Panc1 (cell line): Measurements from ENCODE around the gene CELF1. TPM values are rescaled to one million over a fixed set of nuclear protein-coding genes. Genes with fewer than 3 reads are reported as not detected.

Experiments
- ATAC-seq: fragments of 200-7000 bp; cut with Tn5 transposase; 2 replicates; pipeline ENCODE4 v1.9.1; 2020; ENCODE audit warnings: mild to moderate bottlenecking, moderate library complexity
- BruUV-seq: library from RNA; stranded (reverse); fragments of 400-500 nt; replicated peaks from 2 replicates; lab custom pipeline; 2021; lab: Mats Ljungman, UMichigan
- CTCF ChIA-PET: fragments of 300-600 bp; sonication (Branson Sonifier 250); formaldehyde crosslinking; loops from one replicate; lab custom pipeline; 2022; ENCODE audit warnings: antibody characterized with exemption; lab: Charles Lee
- POLR2A ChIA-PET: fragments of 300-600 bp; sonication (Branson Sonifier 250); formaldehyde crosslinking; loops from one replicate; lab custom pipeline; 2022; ENCODE audit warnings: antibody characterized with exemption; lab: Charles Lee
- DNase-seq: peaks from one replicate; pipeline ENCODE4 v3.0.0-alpha.2; 2010; ENCODE audit warnings: low read depth, low spot score
- H3K27ac ChIP-seq: 2 replicates; pipeline ENCODE4 v1.5.1; 2011; ENCODE audit warnings: mild to moderate bottlenecking, low read length, inconsistent platforms
- H3K27me3 ChIP-seq: fragments of 200-500 bp; sonication (Bioruptor generic); 2 replicates; pipeline ENCODE4 v1.6.0; 2014; ENCODE audit warnings: low read length, inconsistent platforms; ENCODE audit not compliant: control insufficient read depth, insufficient read depth
- H3K36me3 ChIP-seq: fragments of 200-500 bp; sonication (Bioruptor generic); 2 replicates; pipeline ENCODE4 v1.5.1; 2014; ENCODE audit warnings: inconsistent platforms, mild to moderate bottlenecking, low read length, moderate library complexity; ENCODE audit not compliant: control insufficient read depth, insufficient read depth
- H3K4me1 ChIP-seq: 2 replicates; pipeline ENCODE4 v1.5.1; 2011; ENCODE audit warnings: inconsistent platforms, mild to moderate bottlenecking, low read length, moderate library complexity; ENCODE audit not compliant: control insufficient read depth, insufficient read depth
- H3K4me3 ChIP-seq, 2 experiments: 2 replicates each; pipeline ENCODE4 v1.5.1; 2011 to 2012; ENCODE audit warnings: low read depth in 2 of 2, low read length in 2 of 2, mild to moderate bottlenecking in 2 of 2, inconsistent platforms in 1 of 2, moderate library complexity in 1 of 2
- H3K9me3 ChIP-seq: fragments of 200-500 bp; sonication (Bioruptor generic); 2 replicates; pipeline ENCODE4 v1.5.1; 2014; ENCODE audit warnings: low read depth, mild to moderate bottlenecking, inconsistent platforms, low read length, moderate library complexity; ENCODE audit not compliant: control insufficient read depth, insufficient read depth
- POLR2AphosphoS5 ChIP-seq: IDR thresholded peaks from 2 replicates; pipeline ENCODE4 v1.6.1; 2012; ENCODE audit warnings: mild to moderate bottlenecking, low read depth, low read length, moderate library complexity
- SIN3A ChIP-seq: IDR thresholded peaks from 2 replicates; pipeline ENCODE4 v1.6.1; 2012; ENCODE audit warnings: low read depth, mild to moderate bottlenecking, low read length, moderate library complexity, borderline replicate concordance; ENCODE audit not compliant: insufficient read depth
- TCF7L2 ChIP-seq: IDR thresholded peaks from 2 replicates; pipeline ENCODE4 v1.6.1; 2011; ENCODE audit warnings: mild to moderate bottlenecking, low read depth, low read length, inconsistent platforms
- in situ Hi-C: cut with HindIII; loops from 2 replicates; pipeline ENCODE4 v1.10.0; 2016; ENCODE audit warnings: low sequenced_read_pairs, low pct_unique_long_range_greater_than_20kb
- intact Hi-C: fragments of 100-400 bp; cut with micrococcal nuclease; formaldehyde crosslinking; loops from one replicate; pipeline ENCODE4 v1.10.0; 2022; ENCODE audit not compliant: unreplicated experiment
- total RNA-seq: library from RNA; stranded (reverse); gene quantifications from one replicate; pipeline ENCODE4 v1.2.1, GENCODE V29; 2021; ENCODE audit not compliant: unreplicated experiment
- TF ChIP-seq, protein P1 (sequence below): fragments of 450-650 bp; IDR thresholded peaks from 2 replicates; pipeline ENCODE4 v1.5.1; 2017; ENCODE audit warnings: mild to moderate bottlenecking
- TF ChIP-seq, protein P2 (sequence below), 2 experiments: IDR thresholded peaks; 2 replicates each; pipeline ENCODE4 v1.6.1; 2011 to 2012; ENCODE audit warnings: low read depth in 2 of 2, control low read depth in 1 of 2, low read length in 1 of 2, mild to moderate bottlenecking in 1 of 2, moderate library complexity in 1 of 2; ENCODE audit not compliant: insufficient read depth in 1 of 2

Gene CELF1
- total RNA-seq, 1 experiment from 2014 or later: 160 TPM

DNA sequence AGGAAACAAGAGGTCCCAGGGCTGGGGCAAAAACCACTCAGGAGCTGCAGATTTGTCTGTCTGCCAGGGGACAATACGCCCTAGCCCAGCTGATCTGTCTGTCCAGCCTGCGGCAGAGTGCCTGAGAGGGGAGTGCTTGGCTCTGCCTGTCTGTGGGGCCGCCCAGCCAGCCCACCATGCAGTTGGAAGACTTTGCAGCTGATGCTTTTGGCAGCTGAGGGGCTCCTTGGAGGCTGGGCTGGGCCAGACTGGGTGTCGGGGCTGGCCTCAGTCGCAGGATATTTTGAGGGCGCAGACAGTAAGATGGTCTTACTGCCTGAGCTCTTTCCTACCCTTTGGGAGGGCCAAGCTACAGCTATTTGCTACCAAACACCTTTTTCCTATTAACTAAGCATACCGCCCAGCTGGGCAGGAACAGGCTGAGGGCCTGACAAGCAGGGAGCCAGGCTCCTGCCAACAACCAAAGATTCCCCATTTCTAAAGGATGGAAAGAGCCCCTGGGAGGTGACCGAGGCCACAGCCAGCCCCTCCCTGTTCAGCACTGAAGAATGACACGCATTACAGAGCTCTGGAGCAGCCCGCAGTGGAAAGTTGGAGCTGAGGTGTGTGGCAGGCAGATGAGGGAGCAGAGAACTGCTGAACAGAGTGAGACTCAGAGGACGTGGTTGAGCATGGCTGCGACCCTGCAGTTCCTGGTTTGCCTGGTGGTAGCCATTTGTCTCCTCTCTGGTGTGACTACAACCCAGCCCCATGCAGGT is 33.3 kb upstream of the CELF1 start, which contains the start of gene FAM180B:
Gene FAM180B, plus strand, starts transcription at position 581 of the 758 bp plus-strand sequence. Its CDS starts 91 bp downstream, at position 672.
- ATAC-seq (peak; percentile 24; the same call in 1 of the 2 replicates), DNase-seq (no peak)
- Histone ChIP-seq H3K27ac (no peak within 1 kb of the TSS), H3K9me3 (no peaks in the 10 kb centered on the region), H3K27me3 (no peaks in the 10 kb centered on the region), H3K4me3 (no peak within 1 kb of the TSS), H3K36me3 (peaks cover 9% of the 10 kb centered on the region), H3K4me1 (no peaks in the 10 kb centered on the region)
- in situ Hi-C loops: no loop called here
- no TSS peak for BruUV-seq
- TF ChIP-seq TCF7L2: no peak
- TF ChIP-seq SIN3A: no peak
- no peak for TF ChIP-seq POLR2AphosphoS5
- TF ChIP-seq, protein P1, sequence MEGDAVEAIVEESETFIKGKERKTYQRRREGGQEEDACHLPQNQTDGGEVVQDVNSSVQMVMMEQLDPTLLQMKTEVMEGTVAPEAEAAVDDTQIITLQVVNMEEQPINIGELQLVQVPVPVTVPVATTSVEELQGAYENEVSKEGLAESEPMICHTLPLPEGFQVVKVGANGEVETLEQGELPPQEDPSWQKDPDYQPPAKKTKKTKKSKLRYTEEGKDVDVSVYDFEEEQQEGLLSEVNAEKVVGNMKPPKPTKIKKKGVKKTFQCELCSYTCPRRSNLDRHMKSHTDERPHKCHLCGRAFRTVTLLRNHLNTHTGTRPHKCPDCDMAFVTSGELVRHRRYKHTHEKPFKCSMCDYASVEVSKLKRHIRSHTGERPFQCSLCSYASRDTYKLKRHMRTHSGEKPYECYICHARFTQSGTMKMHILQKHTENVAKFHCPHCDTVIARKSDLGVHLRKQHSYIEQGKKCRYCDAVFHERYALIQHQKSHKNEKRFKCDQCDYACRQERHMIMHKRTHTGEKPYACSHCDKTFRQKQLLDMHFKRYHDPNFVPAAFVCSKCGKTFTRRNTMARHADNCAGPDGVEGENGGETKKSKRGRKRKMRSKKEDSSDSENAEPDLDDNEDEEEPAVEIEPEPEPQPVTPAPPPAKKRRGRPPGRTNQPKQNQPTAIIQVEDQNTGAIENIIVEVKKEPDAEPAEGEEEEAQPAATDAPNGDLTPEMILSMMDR: no peak
- TF ChIP-seq, protein P2, sequence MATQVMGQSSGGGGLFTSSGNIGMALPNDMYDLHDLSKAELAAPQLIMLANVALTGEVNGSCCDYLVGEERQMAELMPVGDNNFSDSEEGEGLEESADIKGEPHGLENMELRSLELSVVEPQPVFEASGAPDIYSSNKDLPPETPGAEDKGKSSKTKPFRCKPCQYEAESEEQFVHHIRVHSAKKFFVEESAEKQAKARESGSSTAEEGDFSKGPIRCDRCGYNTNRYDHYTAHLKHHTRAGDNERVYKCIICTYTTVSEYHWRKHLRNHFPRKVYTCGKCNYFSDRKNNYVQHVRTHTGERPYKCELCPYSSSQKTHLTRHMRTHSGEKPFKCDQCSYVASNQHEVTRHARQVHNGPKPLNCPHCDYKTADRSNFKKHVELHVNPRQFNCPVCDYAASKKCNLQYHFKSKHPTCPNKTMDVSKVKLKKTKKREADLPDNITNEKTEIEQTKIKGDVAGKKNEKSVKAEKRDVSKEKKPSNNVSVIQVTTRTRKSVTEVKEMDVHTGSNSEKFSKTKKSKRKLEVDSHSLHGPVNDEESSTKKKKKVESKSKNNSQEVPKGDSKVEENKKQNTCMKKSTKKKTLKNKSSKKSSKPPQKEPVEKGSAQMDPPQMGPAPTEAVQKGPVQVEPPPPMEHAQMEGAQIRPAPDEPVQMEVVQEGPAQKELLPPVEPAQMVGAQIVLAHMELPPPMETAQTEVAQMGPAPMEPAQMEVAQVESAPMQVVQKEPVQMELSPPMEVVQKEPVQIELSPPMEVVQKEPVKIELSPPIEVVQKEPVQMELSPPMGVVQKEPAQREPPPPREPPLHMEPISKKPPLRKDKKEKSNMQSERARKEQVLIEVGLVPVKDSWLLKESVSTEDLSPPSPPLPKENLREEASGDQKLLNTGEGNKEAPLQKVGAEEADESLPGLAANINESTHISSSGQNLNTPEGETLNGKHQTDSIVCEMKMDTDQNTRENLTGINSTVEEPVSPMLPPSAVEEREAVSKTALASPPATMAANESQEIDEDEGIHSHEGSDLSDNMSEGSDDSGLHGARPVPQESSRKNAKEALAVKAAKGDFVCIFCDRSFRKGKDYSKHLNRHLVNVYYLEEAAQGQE (IDR thresholded peaks at IDR 0.05; ENCODE audit: insufficient read depth in 1 of 2, low read depth in 2 of 2, low read length in 1 of 2): no peak
- POLR2A ChIA-PET: no interaction called here
- intact Hi-C loops: no loop called here
- CTCF ChIA-PET: no interaction called here

DNA sequence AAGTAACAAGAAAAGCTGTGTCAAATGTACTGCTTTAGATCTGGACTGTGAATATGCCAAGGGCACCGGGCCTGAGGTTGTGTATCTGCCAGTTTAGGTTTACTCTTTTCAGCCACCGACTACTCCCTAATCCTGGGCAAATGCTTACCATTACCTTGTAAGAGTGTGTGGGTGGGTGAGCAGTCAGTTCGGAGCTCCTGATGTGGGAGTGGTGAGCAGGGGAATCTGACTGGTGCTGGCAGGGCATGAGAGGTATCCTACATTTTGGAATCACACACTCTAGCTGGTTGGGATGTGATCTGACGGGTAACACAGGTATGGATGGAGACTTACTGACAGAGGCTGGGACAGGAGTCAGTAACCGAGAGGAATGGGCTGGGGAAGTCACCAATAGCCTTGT is 30.9 kb upstream of the CELF1 start:
- intact Hi-C loops (no loop called here), in situ Hi-C loops (no loop called here)
- BruUV-seq: no TSS peak
- H3K4me3 ChIP-seq: no peak overlapping the region
- DNase-seq (no peak), ATAC-seq (no peak)
- no peaks in the 10 kb centered on the region for H3K9me3 ChIP-seq
- TF ChIP-seq, protein P2 (IDR thresholded peaks at IDR 0.05; ENCODE audit: insufficient read depth in 1 of 2, low read depth in 2 of 2, low read length in 1 of 2): no peak
- H3K27me3 ChIP-seq: no peaks in the 10 kb centered on the region
- no peak overlapping the region for H3K27ac ChIP-seq
- CTCF ChIA-PET: no interaction called here
- POLR2A ChIA-PET: interaction anchor here (0.7 kb wide), 1 partner anchor 23 kb away, joined by 3 read pairs; no protein-coding TSS in a partner anchor
- H3K4me1 ChIP-seq: peaks cover 6% of the 10 kb centered on the region
- peaks cover 9% of the 10 kb centered on the region for H3K36me3 ChIP-seq
